CD8-positive, alpha-beta memory T cell (primary cell): ENCODE results near the gene IER5L. TPM values are rescaled to one million over a fixed set of nuclear protein-coding genes. Genes with fewer than 3 reads are reported as not detected.
A peak's percentile ranks its signal among the peaks of the same experiment; 100 is the strongest.

Experiments used
- CTCF ChIA-PET: fragments of 350-600 bp; sonication (Branson Sonifier 250); formaldehyde crosslinking; loops from one replicate; lab custom pipeline; 2021; ENCODE audit warnings: antibody characterized with exemption; lab: Charles Lee
- POLR2A ChIA-PET: fragments of 350-600 bp; sonication (Branson Sonifier 250); formaldehyde crosslinking; loops from one replicate; lab custom pipeline; 2021; ENCODE audit warnings: antibody characterized with exemption; lab: Charles Lee
- DNase-seq, 5 donors: peaks; one replicate each; pipeline versions ENCODE4 v3.0.0 to v3.0.0-alpha.2; 2020 to 2022; ENCODE audit warnings: mixed read lengths in 1 of 5
- H3K27ac ChIP-seq: one replicate; pipeline ENCODE4 v1.7.0; 2013; ENCODE audit warnings: low read depth, mild to moderate bottlenecking, low read length, moderate library complexity
- H3K27me3 ChIP-seq: 2 replicates; pipeline ENCODE4 v1.7.0; 2013; ENCODE audit warnings: low read length, mild to moderate bottlenecking; ENCODE audit not compliant: insufficient read depth, poor library complexity, severe bottlenecking
- H3K36me3 ChIP-seq: 2 replicates; pipeline ENCODE4 v1.7.0; 2013; ENCODE audit warnings: mild to moderate bottlenecking, low read length, moderate library complexity; ENCODE audit not compliant: insufficient read depth
- H3K4me1 ChIP-seq: 2 replicates; pipeline ENCODE4 v1.7.0; 2013; ENCODE audit warnings: mild to moderate bottlenecking, low read length, moderate library complexity; ENCODE audit not compliant: insufficient read depth
- H3K4me3 ChIP-seq: 2 replicates; pipeline ENCODE4 v1.7.0; 2013; ENCODE audit warnings: mild to moderate bottlenecking, low read length
- H3K9me3 ChIP-seq: 2 replicates; pipeline ENCODE4 v1.7.0; 2013; ENCODE audit warnings: mild to moderate bottlenecking, low read length
- H3K27ac Mint-ChIP-seq, 8 donors: one replicate each; pipeline ENCODE4 v1.8.0; 2020 to 2021; ENCODE audit warnings: mixed read lengths in 8 of 8, mild to moderate bottlenecking in 6 of 8, inconsistent platforms in 3 of 8, moderate library complexity in 3 of 8
- H3K27me3 Mint-ChIP-seq, 2 donors: one replicate each; pipeline ENCODE4 v1.8.0; 2020 to 2021; ENCODE audit warnings: mixed read lengths in 2 of 2, mild to moderate bottlenecking in 1 of 2, moderate library complexity in 1 of 2
- H3K36me3 Mint-ChIP-seq, 3 donors: one replicate each; pipeline ENCODE4 v1.8.0; 2020 to 2021; ENCODE audit warnings: mixed read lengths in 3 of 3, inconsistent platforms in 1 of 3, mild to moderate bottlenecking in 1 of 3
- H3K4me1 Mint-ChIP-seq, 3 donors: one replicate each; pipeline ENCODE4 v1.8.0; 2020 to 2021; ENCODE audit warnings: mixed read lengths in 3 of 3, inconsistent platforms in 1 of 3, mild to moderate bottlenecking in 1 of 3
- H3K4me3 Mint-ChIP-seq, 7 donors: one replicate each; pipeline ENCODE4 v1.8.0; 2020 to 2021; ENCODE audit warnings: mixed read lengths in 7 of 7, mild to moderate bottlenecking in 6 of 7, moderate library complexity in 4 of 7, inconsistent platforms in 2 of 7
- H3K9me3 Mint-ChIP-seq, 5 donors: one replicate each; pipeline ENCODE4 v1.8.0; 2020 to 2022; ENCODE audit warnings: mixed read lengths in 5 of 5, mild to moderate bottlenecking in 3 of 5, moderate library complexity in 2 of 5, inconsistent platforms in 1 of 5
- polyA plus RNA-seq: library from polyadenylated mRNA; unstranded; fragments of 300-500 nt; fragmentation: Illumina TruSeq; gene quantifications from one replicate; pipeline ENCODE4 v1.2.3, GENCODE V29; 2021
- total RNA-seq, 2 experiments: library from RNA; stranded (reverse); gene quantifications; one replicate each; pipeline ENCODE4 v1.2.3, GENCODE V29; 2021

IER5L gene
- total and polyA plus RNA-seq, 3 experiments from 2014 or later, result 0.16 to 3.0 (median 2.8) TPM

DNA sequence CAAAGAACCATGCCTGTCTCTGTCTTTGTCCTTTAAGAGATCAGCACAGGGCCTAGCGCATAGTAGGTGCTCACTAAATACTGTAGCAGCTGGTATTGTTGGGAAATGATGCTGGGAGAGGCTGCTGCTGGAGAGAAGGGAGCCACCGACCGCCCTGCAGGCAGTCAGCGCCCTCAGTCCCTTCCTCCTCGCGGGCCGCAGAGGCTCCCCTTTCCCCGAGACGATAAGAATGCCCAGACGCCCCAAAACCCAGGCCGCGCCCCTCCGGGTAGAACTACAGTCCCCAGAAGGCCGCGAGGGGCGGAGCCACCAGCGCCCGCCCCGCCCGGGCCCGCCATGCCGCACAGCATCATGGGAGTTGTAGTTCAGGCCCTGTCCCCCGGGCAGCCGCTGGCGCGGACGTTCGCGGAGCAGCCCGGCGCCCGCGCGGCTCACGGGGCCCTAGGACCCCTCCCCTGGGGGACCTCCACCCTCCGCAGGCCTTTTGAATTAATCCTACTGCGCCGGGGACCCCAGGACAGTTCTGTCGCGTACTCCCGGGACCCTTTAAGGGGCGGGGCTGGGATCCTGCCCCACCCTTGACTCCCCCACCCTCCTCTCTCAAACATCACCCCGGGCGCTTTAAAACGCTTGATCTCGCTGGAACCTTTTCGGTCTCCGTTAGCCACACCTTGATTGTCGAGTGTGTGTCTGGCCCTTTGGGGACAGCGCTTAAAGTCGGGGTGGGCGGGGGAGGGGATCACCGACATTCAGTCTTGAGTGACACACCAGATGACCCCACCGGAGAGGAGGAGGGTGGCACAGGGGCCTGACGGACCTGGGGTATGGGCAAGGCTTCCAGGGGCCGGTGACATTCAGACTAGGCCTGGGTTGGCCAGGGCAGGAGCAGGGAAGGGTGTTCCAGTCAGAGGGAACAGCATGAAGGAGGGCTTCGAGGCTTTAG lies 24.8 kb upstream of the IER5L start:
- POLR2A ChIA-PET, result no interaction called here

GRCh38 chr9:129201866-129202265 lies 23.8 kb upstream of the IER5L start:
- no peaks in the 10 kb centered on the region for H3K9me3 ChIP-seq
- H3K27me3 Mint-ChIP-seq, result peaks cover 1 to 13% of the 10 kb centered on the region in 2 donors
- peaks cover 5 to 12% (median 6%) of the 10 kb centered on the region in 3 donors for H3K4me1 Mint-ChIP-seq
- POLR2A ChIA-PET, result no interaction called here
- H3K9me3 Mint-ChIP-seq, result no peaks in the 10 kb centered on the region
- no peaks in the 10 kb centered on the region for H3K36me3 Mint-ChIP-seq
- CTCF ChIA-PET, result no interaction called here
- DNase-seq, result no peak
- no peaks in the 10 kb centered on the region for H3K36me3 ChIP-seq
- no peak overlapping the region for H3K27ac ChIP-seq
- peaks cover 15% of the 10 kb centered on the region for H3K4me1 ChIP-seq
- peak overlapping the region in 1 of 8 donors; percentile 86 for H3K27ac Mint-ChIP-seq
- H3K4me3 ChIP-seq, result no peak overlapping the region
- no peaks in the 10 kb centered on the region for H3K27me3 ChIP-seq
- no peak overlapping the region for H3K4me3 Mint-ChIP-seq

More for the DNA sequence above, 24.8 kb upstream of the IER5L start:
- Histone ChIP-seq H3K4me3 (peak overlapping the region; percentile 76), H3K36me3 (no peaks in the 10 kb centered on the region), H3K27ac (peak overlapping the region; percentile 70), H3K9me3 (no peaks in the 10 kb centered on the region), H3K4me1 (peaks cover 25% of the 10 kb centered on the region), H3K27me3 (no peaks in the 10 kb centered on the region)
- peak; percentile 85 to 91 (median 88) for DNase-seq
- Mint-ChIP-seq H3K9me3 (no peaks in the 10 kb centered on the region), H3K36me3 (no peaks in the 10 kb centered on the region), H3K27ac (peak overlapping the region; percentile 39 to 96 (median 64)), H3K27me3 (peaks cover 1 to 13% of the 10 kb centered on the region in 2 donors), H3K4me1 (peaks cover 14 to 22% (median 16%) of the 10 kb centered on the region in 3 donors), H3K4me3 (peak overlapping the region in 6 of 7 donors; percentile 68 to 94 (median 77))
- CTCF ChIA-PET, result no interaction called here

- Mint-ChIP-seq H3K27ac (no peak overlapping the region), H3K4me3 (no peak overlapping the region), H3K36me3 (no peaks in the 10 kb centered on the region), H3K9me3 (no peaks in the 10 kb centered on the region), H3K4me1 (peaks cover 0 to 6% (median under 1%) of the 10 kb centered on the region in 3 donors), H3K27me3 (peaks cover 3 to 13% of the 10 kb centered on the region in 2 donors)
- no peaks in the 10 kb centered on the region for H3K27me3 ChIP-seq
- H3K27ac ChIP-seq, result no peak overlapping the region
- H3K4me3 ChIP-seq, result no peak overlapping the region
- H3K9me3 ChIP-seq, result no peaks in the 10 kb centered on the region
- ChIA-PET CTCF (no interaction called here), POLR2A (interaction anchor here (0.6 kb wide), 1 partner anchor 34 kb away, joined by 3 read pairs; no protein-coding TSS in a partner anchor)
- peaks cover 9% of the 10 kb centered on the region for H3K4me1 ChIP-seq
- DNase-seq, result no peak
- H3K36me3 ChIP-seq, result no peaks in the 10 kb centered on the region
These were observed 23.2 kb upstream of the IER5L start for GRCh38 chr9:129201289-129201688.

DNA sequence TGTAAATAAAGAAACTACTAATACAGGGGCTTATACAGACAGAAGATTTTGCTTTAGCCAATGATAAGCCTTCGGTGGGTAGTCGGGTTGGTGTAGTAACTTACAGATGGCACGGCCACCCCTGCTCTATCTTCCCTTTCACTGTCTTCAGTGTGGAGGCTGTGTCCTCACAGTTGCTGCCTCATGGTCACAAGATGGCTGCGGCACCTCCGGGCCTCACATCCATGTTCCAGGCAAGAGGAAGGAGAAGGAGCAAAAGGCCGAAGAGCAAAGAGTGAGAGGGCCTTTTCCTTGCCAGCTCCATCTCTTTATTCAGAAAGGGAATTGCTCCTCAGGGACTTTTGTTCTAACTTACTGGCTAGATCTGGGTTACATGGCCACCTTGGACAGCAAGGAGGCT lies 22.2 kb upstream of the IER5L start:
- H3K27ac Mint-ChIP-seq, result no peak overlapping the region
- Histone ChIP-seq H3K9me3 (no peaks in the 10 kb centered on the region), H3K4me1 (peaks cover 6% of the 10 kb centered on the region), H3K27ac (no peak overlapping the region), H3K36me3 (no peaks in the 10 kb centered on the region), H3K4me3 (no peak overlapping the region), H3K27me3 (no peaks in the 10 kb centered on the region)
- no peaks in the 10 kb centered on the region for H3K9me3 Mint-ChIP-seq
- ChIA-PET CTCF (interaction anchor here (1.0 kb wide), 1 partner anchor 22 kb away, joined by 4 read pairs; the partner anchor contains the start of gene IER5L), POLR2A (no interaction called here)
- no peaks in the 10 kb centered on the region for H3K36me3 Mint-ChIP-seq
- peaks cover 11 to 19% of the 10 kb centered on the region in 2 donors for H3K27me3 Mint-ChIP-seq
- DNase-seq, result no peak
- H3K4me3 Mint-ChIP-seq, result no peak overlapping the region
- H3K4me1 Mint-ChIP-seq, result peaks cover 0 to 6% (median 0%) of the 10 kb centered on the region in 3 donors

GRCh38 chr9:129199044-129199435 lies 21.0 kb upstream of the IER5L start:
- Mint-ChIP-seq H3K36me3 (peaks cover 0 to 2% (median 0%) of the 10 kb centered on the region in 3 donors), H3K27ac (no peak overlapping the region), H3K27me3 (peaks cover 11 to 30% of the 10 kb centered on the region in 2 donors), H3K9me3 (no peaks in the 10 kb centered on the region), H3K4me3 (no peak overlapping the region), H3K4me1 (peaks cover 0 to 6% (median 0%) of the 10 kb centered on the region in 3 donors)
- Histone ChIP-seq H3K36me3 (no peaks in the 10 kb centered on the region), H3K27me3 (no peaks in the 10 kb centered on the region), H3K27ac (no peak overlapping the region), H3K4me3 (no peak overlapping the region), H3K9me3 (no peaks in the 10 kb centered on the region), H3K4me1 (peaks cover 6% of the 10 kb centered on the region)
- ChIA-PET CTCF (interaction anchor here (0.9 to 1.0 kb wide), 2 partner anchors 21 to 22 kb away, joined by 3 read pairs; partner anchors contain the start of gene IER5L), POLR2A (no interaction called here)
- no peak for DNase-seq

GRCh38 chr9:129198319-129199043 lies 20.4 kb upstream of the IER5L start:
- H3K4me3 Mint-ChIP-seq, result peak overlapping the region in 1 of 7 donors; percentile 65
- DNase-seq, result no peak
- no peak overlapping the region for H3K27ac ChIP-seq
- H3K27ac Mint-ChIP-seq, result no peak overlapping the region
- H3K9me3 ChIP-seq, result no peaks in the 10 kb centered on the region
- H3K4me3 ChIP-seq, result no peak overlapping the region
- no peaks in the 10 kb centered on the region for H3K27me3 ChIP-seq
- CTCF ChIA-PET, result interaction anchor here (0.9 to 1.0 kb wide), 2 partner anchors 20 to 23 kb away, joined by 3 read pairs; partner anchors contain the start of gene IER5L
- peaks cover 4% of the 10 kb centered on the region for H3K4me1 ChIP-seq
- H3K9me3 Mint-ChIP-seq, result no peaks in the 10 kb centered on the region
- H3K36me3 Mint-ChIP-seq, result peaks cover 0 to 2% (median 0%) of the 10 kb centered on the region in 3 donors
- peaks cover 0 to 6% (median 0%) of the 10 kb centered on the region in 3 donors for H3K4me1 Mint-ChIP-seq
- peaks cover 11 to 30% of the 10 kb centered on the region in 2 donors for H3K27me3 Mint-ChIP-seq
- H3K36me3 ChIP-seq, result no peaks in the 10 kb centered on the region
- POLR2A ChIA-PET, result no interaction called here

DNA sequence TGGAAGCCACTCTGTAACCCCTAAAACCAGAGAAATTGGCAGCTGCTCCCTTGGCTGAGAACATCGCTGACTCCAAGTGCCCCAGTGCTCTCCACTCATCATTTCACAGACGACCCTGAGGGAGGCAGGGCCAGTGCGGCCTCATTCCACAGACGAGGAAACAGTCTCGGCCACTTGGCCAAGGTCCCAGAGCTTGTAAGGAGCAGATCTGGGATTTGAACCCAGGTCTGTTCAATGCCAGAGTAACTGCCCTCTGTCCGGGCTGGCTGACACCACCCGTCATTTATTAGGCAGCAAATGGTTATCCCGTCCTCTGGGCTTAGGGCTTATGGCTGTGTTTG lies 19.9 kb upstream of the IER5L start:
- Histone ChIP-seq H3K27me3 (no peaks in the 10 kb centered on the region), H3K27ac (no peak overlapping the region), H3K9me3 (no peaks in the 10 kb centered on the region), H3K4me3 (no peak overlapping the region), H3K4me1 (no peaks in the 10 kb centered on the region), H3K36me3 (no peaks in the 10 kb centered on the region)
- CTCF ChIA-PET, result interaction anchor here (0.9 kb wide), 1 partner anchor 23 kb away, joined by 3 read pairs; no protein-coding TSS in a partner anchor
- POLR2A ChIA-PET, result no interaction called here
- DNase-seq, result no peak
- H3K36me3 Mint-ChIP-seq, result peaks cover 0 to 2% (median 0%) of the 10 kb centered on the region in 3 donors
- peaks cover 14 to 30% of the 10 kb centered on the region in 2 donors for H3K27me3 Mint-ChIP-seq
- peaks cover 0 to 2% (median 0%) of the 10 kb centered on the region in 5 donors for H3K9me3 Mint-ChIP-seq
- H3K4me1 Mint-ChIP-seq, result peaks cover 0 to 3% (median 0%) of the 10 kb centered on the region in 3 donors
- H3K27ac Mint-ChIP-seq, result no peak overlapping the region
- H3K4me3 Mint-ChIP-seq, result no peak overlapping the region
